K562 (cell line): ENCODE data around the gene BBOX1. TPM values are rescaled to one million over a fixed set of nuclear protein-coding genes. Genes with fewer than 3 reads are reported as not detected.

Experiments
- ATAC-seq: fragments of 200-7000 bp; cut with Tn5 transposase; 3 replicates; pipeline ENCODE4 v1.9.1; 2020; ENCODE audit warnings: moderate library complexity
- BruUV-seq: library from RNA; stranded (reverse); fragments of 400-500 nt; replicated peaks from 2 replicates; lab custom pipeline; 2021; lab: Mats Ljungman, UMichigan
- CTCF ChIA-PET: fragments of 300-600 bp; formaldehyde crosslinking; extraction: SDS; loops from one replicate; lab custom pipeline; 2021; ENCODE audit warnings: low intra/inter-chr PET ratio; lab: Yijun Ruan, JAX
- POLR2A ChIA-PET: fragments of 300-600, 350-650 bp; sonication (Branson Sonifier 250); formaldehyde crosslinking; extraction: SDS; loops from one replicate; lab custom pipeline; 2021; ENCODE audit warnings: antibody characterized with exemption, inconsistent platforms; lab: Yijun Ruan, JAX
- DNase-seq, 4 experiments: peaks; one replicate each; pipeline versions ENCODE4 v3.0.0 to v3.0.0-alpha.2; 2011 to 2018; ENCODE audit warnings: low spot score in 3 of 4, mixed read lengths in 3 of 4; ENCODE audit errors: extremely low read depth in 1 of 4
- FAIRE-seq: peaks from 2 replicates; lab custom pipeline; 2011; peaks lifted over from hg19 to GRCh38; lab: Jason Lieb, UNC
- H2AFZ ChIP-seq: 2 replicates; pipeline ENCODE4 v1.6.0; 2011; ENCODE audit warnings: low read depth, low read length, control low read depth, inconsistent platforms
- H3K27ac ChIP-seq: fragments of 200-600 bp; 3 replicates; pipeline ENCODE4 v1.8.0; 2011; ENCODE audit warnings: low read depth, mild to moderate bottlenecking, control low read depth, inconsistent platforms, low read length, moderate library complexity, mixed read lengths; ENCODE audit errors: extremely low read depth
- H3K27me3 ChIP-seq, 2 experiments: fragments of 300-600 bp in 1 of 2; 2 replicates in 1 of 2; 3 replicates in 1 of 2; pipeline versions ENCODE4 v1.6.0 to v1.8.0; 2011; ENCODE audit warnings: inconsistent platforms in 2 of 2, low read length in 2 of 2, mild to moderate bottlenecking in 1 of 2, mixed read lengths in 1 of 2, moderate library complexity in 1 of 2; ENCODE audit not compliant: control insufficient read depth in 2 of 2, insufficient read depth in 2 of 2
- H3K36me3 ChIP-seq: fragments of 300-600 bp; 3 replicates; pipeline ENCODE4 v1.8.0; 2011; ENCODE audit warnings: mild to moderate bottlenecking, low read length, inconsistent platforms; ENCODE audit not compliant: control insufficient read depth, insufficient read depth
- H3K4me1 ChIP-seq, 2 experiments: fragments of 200-600 bp in 1 of 2; replicated peaks in 1 of 2; 2 replicates in 1 of 2; 3 replicates in 1 of 2; pipeline versions ENCODE4 v1.5.1 to v1.8.0; 2011; ENCODE audit warnings: inconsistent platforms in 2 of 2, low read length in 2 of 2, mild to moderate bottlenecking in 1 of 2, mixed read lengths in 1 of 2, moderate library complexity in 1 of 2; ENCODE audit not compliant: control insufficient read depth in 2 of 2, insufficient read depth in 2 of 2
- H3K4me2 ChIP-seq: 2 replicates; pipeline ENCODE4 v1.6.1; 2011; ENCODE audit warnings: low read length, control low read depth, inconsistent platforms, mixed read lengths; ENCODE audit not compliant: insufficient read depth
- H3K4me3 ChIP-seq: fragments of 200-600 bp; sonication (generic), shearing (Covaris generic); 2 replicates; pipeline ENCODE4 v1.5.1; 2016; ENCODE audit warnings: control low read depth, inconsistent platforms
- H3K79me2 ChIP-seq: fragments of 200-600 bp; 3 replicates; pipeline ENCODE4 v1.8.0; 2011; ENCODE audit warnings: low read length, inconsistent platforms; ENCODE audit not compliant: control insufficient read depth, insufficient read depth
- H3K9ac ChIP-seq, 2 experiments: 2 replicates each; pipeline versions ENCODE4 v1.6.0 to v1.6.1; 2011; ENCODE audit warnings: low read depth in 2 of 2, low read length in 2 of 2, control low read depth in 1 of 2, inconsistent platforms in 1 of 2, mild to moderate bottlenecking in 1 of 2, mixed read lengths in 1 of 2; ENCODE audit not compliant: insufficient read depth in 1 of 2
- H3K9me1 ChIP-seq: one replicate; pipeline ENCODE4 v1.6.0; 2011; ENCODE audit warnings: inconsistent platforms, mild to moderate bottlenecking, low read length, moderate library complexity; ENCODE audit not compliant: control insufficient read depth, insufficient read depth
- H3K9me3 ChIP-seq: replicated peaks from 2 replicates; pipeline ENCODE4 v1.5.1; 2011; ENCODE audit warnings: low read depth, low read length, inconsistent platforms; ENCODE audit not compliant: control insufficient read depth, insufficient read depth
- H4K20me1 ChIP-seq: replicated peaks from 2 replicates; pipeline ENCODE4 v1.6.1; 2011; ENCODE audit warnings: low read length, inconsistent platforms, mixed read lengths; ENCODE audit not compliant: control insufficient read depth, insufficient read depth
- DACH1 ChIP-seq: fragments of 450-650 bp; IDR thresholded peaks from 2 replicates; pipeline ENCODE4 v1.6.1; 2018; ENCODE audit not compliant: partially characterized antibody
- ERF ChIP-seq: fragments of 450-650 bp; formaldehyde crosslinking; IDR thresholded peaks from 2 replicates; pipeline ENCODE4 v1.4.0; 2020; ENCODE audit warnings: mild to moderate bottlenecking, mixed read lengths
- HCFC1 ChIP-seq: IDR thresholded peaks from 2 replicates; pipeline ENCODE4 v1.6.1; 2012; ENCODE audit warnings: low read depth, low read length, improper control_type of control experiment
- KLF6 ChIP-seq: fragments of 250-450 bp; sonication (Bioruptor Pico); IDR thresholded peaks from 2 replicates; pipeline ENCODE4 v1.4.0; 2020; ENCODE audit warnings: mild to moderate bottlenecking, moderate library complexity, borderline replicate concordance
- MEF2D ChIP-seq: conservative IDR thresholded peaks from 2 replicates; pipeline ENCODE4 v1.6.1; 2016; ENCODE audit warnings: low read depth, missing genetic modification characterization, missing compliant biosample characterization
- POLR2A ChIP-seq: fragments of 450-650 bp; conservative IDR thresholded peaks from 2 replicates; pipeline ENCODE4 v1.6.1; 2016
- PYGO2 ChIP-seq: fragments of 450-650 bp; IDR thresholded peaks from 2 replicates; pipeline ENCODE4 v1.6.1; 2016; ENCODE audit warnings: mild to moderate bottlenecking, missing genetic modification characterization, moderate library complexity, missing compliant biosample characterization
- TBL1XR1 ChIP-seq, 2 experiments: IDR thresholded peaks; 2 replicates each; pipeline ENCODE4 v1.6.1; 2012; ENCODE audit warnings: improper control_type of control experiment in 2 of 2, low read length in 2 of 2, mild to moderate bottlenecking in 1 of 2
- TFE3 ChIP-seq: fragments of 450-650 bp; formaldehyde crosslinking; IDR thresholded peaks from 2 replicates; pipeline ENCODE4 v1.4.0; 2020; ENCODE audit warnings: mild to moderate bottlenecking, mixed read lengths
- U2AF1 ChIP-seq: fragments of 200-400 bp; formaldehyde crosslinking; optimal IDR thresholded peaks from 2 replicates; pipeline ENCODE3; 2017; ENCODE audit warnings: mild to moderate bottlenecking, low read depth, low read length, moderate library complexity
- ZBTB12 ChIP-seq: fragments of 250-450 bp; sonication (Bioruptor Pico); IDR thresholded peaks from 2 replicates; pipeline ENCODE4 v1.4.0; 2020
- ZEB2 ChIP-seq: fragments of 450-650 bp; IDR thresholded peaks from 2 replicates; pipeline ENCODE4 v1.6.1; 2016
- ZNF395 ChIP-seq: fragments of 200-800 bp; sonication (Bioruptor generic); IDR thresholded peaks from 2 replicates; pipeline ENCODE4 v1.6.1; 2017; ENCODE audit warnings: missing genetic modification characterization, missing compliant biosample characterization
- ZNF561 ChIP-seq: fragments of 450-650 bp; formaldehyde crosslinking; conservative IDR thresholded peaks from 2 replicates; pipeline ENCODE4 v1.4.0; 2020; ENCODE audit warnings: mild to moderate bottlenecking, moderate library complexity
- in situ Hi-C: fragments of 300-500 bp; cut with MboI; formaldehyde crosslinking; loops from 4 replicates; pipeline ENCODE4 v1.15.0; 2018; ENCODE audit warnings: inconsistent platforms, mixed read lengths
- intact Hi-C: fragments of 100-400 bp; cut with micrococcal nuclease; formaldehyde crosslinking; loops from 2 replicates; pipeline ENCODE4 v1.14.2; 2022
- polyA plus RNA-seq, 8 experiments: library from polyadenylated mRNA; depleted of rRNA in 4 of 8; stranded (reverse) in 5 of 8; unstranded in 3 of 8; fragments of >200 nt; fragmentation: Nextera tagmentation in 2 of 8; fragmentation: Illumina TruSeq in 1 of 8; extraction: Ambion mirVana in 2 of 8; extraction: Trizol in 1 of 8; gene quantifications; 2 replicates each; pipeline versions ENCODE4 v1.2.1 to v1.2.3, GENCODE V29; 2011 to 2014; ENCODE audit warnings: inconsistent platforms in 1 of 8, missing spikeins in 1 of 8
- total RNA-seq, 7 experiments: library from RNA; depleted of rRNA in 6 of 7; stranded (reverse); fragments of >200 nt in 6 of 7; fragmentation: Illumina TruSeq in 2 of 7; extraction: Trizol in 2 of 7; gene quantifications; 2 replicates each; pipeline versions ENCODE4 v1.2.1 to v1.2.3, GENCODE V29; 2011 to 2021; ENCODE audit warnings: low replicate concordance in 1 of 7

Gene BBOX1
- total and polyA plus RNA-seq, 9 of the 15 experiments (the other 6 are each of a cell fraction or from before 2014, with no cell fraction given) = not detected

- Histone ChIP-seq H3K9me1 (no peaks in the 10 kb centered on the region), H3K4me3 (no peak overlapping the region), H3K4me2 (no peak overlapping the region), H4K20me1 (no peaks in the 10 kb centered on the region), H2AFZ (no peak overlapping the region), H3K79me2 (no peaks in the 10 kb centered on the region), H3K9ac (no peak overlapping the region), H3K27ac (no peak overlapping the region), H3K36me3 (no peaks in the 10 kb centered on the region), H3K27me3 (no peaks in the 10 kb centered on the region), H3K9me3 (no peaks in the 10 kb centered on the region), H3K4me1 (no peaks in the 10 kb centered on the region)
- ATAC-seq (no peak), FAIRE-seq (no peak), DNase-seq (no peak)
- TF ChIP-seq DACH1 (no peak), ZNF561 (CRISPR knock-in tag) (no peak), U2AF1 (no peak), ERF (CRISPR knock-in tag) (no peak), KLF6 (CRISPR knock-in tag) (no peak), HCFC1 (no peak), ZBTB12 (CRISPR knock-in tag) (no peak), ZNF395 (CRISPR knock-in tag) (no peak), TBL1XR1 (IDR thresholded peaks at IDR 0.05; ENCODE audit: low read length in 2 of 2) (no peak), POLR2A (no peak), MEF2D (tag) (no peak), TFE3 (CRISPR knock-in tag) (no peak), PYGO2 (tag) (no peak), ZEB2 (no peak)
- POLR2A ChIA-PET = no interaction called here
- intact Hi-C loops = no loop called here
- BruUV-seq = no TSS peak
- CTCF ChIA-PET = no interaction called here
- in situ Hi-C loops = no loop called here
These were observed 107.9 kb downstream of the BBOX1 start for GRCh38 chr11:27148506-27148905.
